ENCODE data around the gene AIP.

AIP gene

GRCh38 chr11:67538306-67538705 is 55.5 kb downstream of the AIP start:
- no peak for DNase-seq

- DNase-seq: no peak
Observed at GRCh38 chr11:67538823-67539505, 56.1 kb downstream of the AIP start.

GRCh38 chr11:67539550-67539949 is 56.7 kb downstream of the AIP start:
- no peak for DNase-seq

Measured in activated CD4-positive, CD25-positive, alpha-beta regulatory T cell (primary cell).